Endothelial cell of umbilical vein (primary cell): ENCODE data around the gene RAB31. TPM values are rescaled to one million over a fixed set of nuclear protein-coding genes. Genes with fewer than 3 reads are reported as not detected.

Experiments
- BruUV-seq: library from RNA; stranded (reverse); fragments of 400-500 nt; replicated peaks from 2 replicates; lab custom pipeline; 2021; lab: Mats Ljungman, UMichigan
- CTCF ChIA-PET: fragments of 300-600, 350-600 bp; sonication (Branson Sonifier 250); formaldehyde crosslinking; loops from one replicate; lab custom pipeline; 2021; ENCODE audit warnings: antibody characterized with exemption, inconsistent platforms; lab: Charles Lee
- POLR2A ChIA-PET: fragments of 300-600, 350-600 bp; sonication (Branson Sonifier 250); formaldehyde crosslinking; loops from one replicate; lab custom pipeline; 2021; ENCODE audit warnings: antibody characterized with exemption, inconsistent platforms; lab: Charles Lee
- DNase-seq: peaks from one replicate; pipeline ENCODE4 v3.0.0-alpha.2; 2011; ENCODE audit warnings: low read depth, low spot score
- FAIRE-seq: peaks from 2 replicates; lab custom pipeline; 2011; peaks lifted over from hg19 to GRCh38; lab: Jason Lieb, UNC
- H2AFZ ChIP-seq: 2 replicates; pipeline ENCODE4 v1.6.0; 2012; ENCODE audit warnings: low read depth, low read length, control low read depth, inconsistent platforms
- H3K27ac ChIP-seq: 2 replicates; pipeline ENCODE4 v1.5.1; 2011; ENCODE audit warnings: low read depth, mild to moderate bottlenecking, control low read depth, low read length, moderate library complexity; ENCODE audit not compliant: insufficient read depth
- H3K27me3 ChIP-seq, 2 experiments: 2 replicates each; pipeline versions ENCODE4 v1.6.0 to v1.6.1; 2011; ENCODE audit warnings: low read length in 2 of 2, mixed read lengths in 1 of 2; ENCODE audit not compliant: control insufficient read depth in 2 of 2, insufficient read depth in 2 of 2
- H3K36me3 ChIP-seq, 2 experiments: 2 replicates in 1 of 2; 3 replicates in 1 of 2; pipeline ENCODE4 v1.5.1; 2011; ENCODE audit warnings: low read length in 2 of 2, mild to moderate bottlenecking in 1 of 2, moderate library complexity in 1 of 2; ENCODE audit not compliant: control insufficient read depth in 2 of 2, insufficient read depth in 2 of 2; ENCODE audit errors: extremely low read depth in 1 of 2
- H3K4me1 ChIP-seq: 3 replicates; pipeline ENCODE4 v1.5.1; 2011; ENCODE audit warnings: mild to moderate bottlenecking, low read length; ENCODE audit not compliant: control insufficient read depth, insufficient read depth; ENCODE audit errors: extremely low read depth
- H3K4me2 ChIP-seq: 2 replicates; pipeline ENCODE4 v1.6.1; 2011; ENCODE audit warnings: low read length, control low read depth, mixed read lengths; ENCODE audit not compliant: insufficient read depth
- H3K4me3 ChIP-seq, 3 experiments: fragments of 200-600 bp in 1 of 3; sonication (generic), shearing (Covaris generic) in 1 of 3; replicated peaks in 1 of 3; 2 replicates each; pipeline ENCODE4 v1.5.1; 2011 to 2016; ENCODE audit warnings: control low read depth in 3 of 3, low read length in 3 of 3, mild to moderate bottlenecking in 2 of 3, inconsistent platforms in 1 of 3, low read depth in 1 of 3, moderate library complexity in 1 of 3; ENCODE audit not compliant: insufficient read depth in 1 of 3
- H3K79me2 ChIP-seq: 2 replicates; pipeline ENCODE4 v1.6.0; 2012; ENCODE audit warnings: low read length, inconsistent platforms; ENCODE audit not compliant: control insufficient read depth, insufficient read depth
- H3K9ac ChIP-seq: replicated peaks from 2 replicates; pipeline ENCODE3; 2011; ENCODE audit warnings: low read length, control low read depth; ENCODE audit not compliant: insufficient read depth; ENCODE audit errors: extremely low read depth
- H3K9me1 ChIP-seq: replicated peaks from 3 replicates; pipeline ENCODE4 v1.6.0; 2011; ENCODE audit warnings: mild to moderate bottlenecking, low read length; ENCODE audit not compliant: control insufficient read depth, insufficient read depth; ENCODE audit errors: extremely low read depth
- H3K9me3 ChIP-seq: replicated peaks from 2 replicates; pipeline ENCODE4 v1.5.1; 2012; ENCODE audit warnings: low read length, inconsistent platforms; ENCODE audit not compliant: control insufficient read depth, insufficient read depth
- H4K20me1 ChIP-seq: replicated peaks from 2 replicates; pipeline ENCODE3; 2011; ENCODE audit warnings: mild to moderate bottlenecking, low read length; ENCODE audit not compliant: control insufficient read depth, insufficient read depth; ENCODE audit errors: extremely low read depth
- EZH2 ChIP-seq: IDR thresholded peaks from 2 replicates; pipeline ENCODE4 v1.6.1; 2012; ENCODE audit warnings: borderline replicate concordance, low read depth, mild to moderate bottlenecking, moderate library complexity, low read length, inconsistent platforms; ENCODE audit not compliant: severe bottlenecking
- FOS ChIP-seq: IDR thresholded peaks from 2 replicates; pipeline ENCODE4 v1.6.1; 2011; ENCODE audit warnings: mild to moderate bottlenecking, low read length, moderate library complexity, borderline replicate concordance; ENCODE audit not compliant: insufficient read depth
- GATA2 ChIP-seq: IDR thresholded peaks from 2 replicates; pipeline ENCODE4 v1.7.0; 2011; ENCODE audit warnings: low read depth, mild to moderate bottlenecking, moderate library complexity, mixed read lengths, low read length; ENCODE audit not compliant: insufficient read length, insufficient read depth
- JUN ChIP-seq: IDR thresholded peaks from 2 replicates; pipeline ENCODE4 v1.6.1; 2011; ENCODE audit warnings: borderline replicate concordance, low read depth; ENCODE audit not compliant: insufficient read length, insufficient read depth
- MYC ChIP-seq: IDR thresholded peaks from one replicate; pipeline ENCODE4 v1.6.1; 2011; ENCODE audit warnings: mild to moderate bottlenecking, low read depth, low read length
- POLR2A ChIP-seq: IDR thresholded peaks from 2 replicates; pipeline ENCODE4 v1.6.1; 2012; ENCODE audit warnings: low read depth, mild to moderate bottlenecking, control low read depth, low read length
- POLR2AphosphoS5 ChIP-seq: IDR thresholded peaks from 2 replicates; pipeline ENCODE4 v1.6.1; 2012; ENCODE audit warnings: low read depth, mild to moderate bottlenecking, control low read depth, low read length, moderate library complexity; ENCODE audit not compliant: insufficient read depth
- dilution Hi-C: fragments of 300-500 bp; cut with MboI; formaldehyde crosslinking; loops from one replicate; pipeline ENCODE4 v1.15.0; 2019; ENCODE audit warnings: low sequenced_read_pairs; ENCODE audit not compliant: extremely low pct_ligation_motif_present
- intact Hi-C: fragments of 100-400 bp; cut with micrococcal nuclease; formaldehyde crosslinking; loops from one replicate; pipeline ENCODE4 v1.10.0; 2022
- polyA plus RNA-seq, 4 experiments: library from polyadenylated mRNA; depleted of rRNA in 3 of 4; stranded (reverse) in 3 of 4; unstranded in 1 of 4; fragments of >200 nt; gene quantifications; 2 replicates each; pipeline versions ENCODE4 v1.2.1 to v1.2.3, GENCODE V29; 2011 to 2012; ENCODE audit warnings: missing spikeins in 1 of 4
- total RNA-seq: library from RNA; stranded (reverse); gene quantifications from 2 replicates; pipeline ENCODE4 v1.2.3, GENCODE V29; 2021
- TF ChIP-seq, protein P1 (sequence below): IDR thresholded peaks from 2 replicates; pipeline ENCODE4 v1.6.1; 2011; ENCODE audit not compliant: insufficient read depth, insufficient read length
- TF ChIP-seq, protein P2 (sequence below), 2 donors: IDR thresholded peaks; 1 replicate in 1 of 2; 2 replicates in 1 of 2; pipeline ENCODE4 v1.5.1; 2011; ENCODE audit warnings: low read length in 2 of 2, mild to moderate bottlenecking in 2 of 2, moderate library complexity in 2 of 2, control low read depth in 1 of 2, inconsistent platforms in 1 of 2, low read depth in 1 of 2; ENCODE audit not compliant: insufficient read depth in 1 of 2; ENCODE audit errors: extremely low read depth in 1 of 2

Gene RAB31
- total and polyA plus RNA-seq, 2 donors (not counting 3 experiments of a cell fraction or from before 2014, with no cell fraction given) = 30.5 TPM

DNA sequence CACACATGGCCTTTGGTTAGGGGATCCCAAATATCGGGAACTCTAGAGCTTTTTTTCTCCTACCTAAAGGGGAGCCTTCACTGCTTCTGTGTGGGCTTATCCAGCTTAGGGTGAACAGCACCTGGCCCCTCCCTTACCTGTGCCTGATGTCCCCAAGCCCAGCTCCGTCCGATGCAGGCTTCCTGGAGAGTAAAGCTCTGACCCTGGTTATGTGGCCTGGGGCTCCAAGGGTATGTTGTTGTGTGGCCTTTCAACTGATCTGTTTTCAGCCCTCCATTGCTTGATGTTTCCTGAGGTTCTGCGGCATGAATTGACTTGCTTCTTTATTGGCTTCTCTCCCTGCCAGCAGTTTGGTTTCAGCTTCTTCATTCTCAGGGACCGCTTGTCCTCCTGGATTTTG, 66.0 kb downstream of the RAB31 start:
- intact Hi-C loops (loop anchor here (5.0 kb wide), 1 partner anchor 178 kb away; no protein-coding TSS in a partner anchor), dilution Hi-C loops (no loop called here)
- no peak overlapping the region for H3K4me2 ChIP-seq
- H3K9me3 ChIP-seq = no peaks in the 10 kb centered on the region
- H3K9me1 ChIP-seq = no peaks in the 10 kb centered on the region
- DNase-seq (no peak), FAIRE-seq (no peak)
- no peaks in the 10 kb centered on the region for H4K20me1 ChIP-seq
- CTCF ChIA-PET = interaction anchor here (0.8 to 0.9 kb wide), 2 partner anchors 55 to 199 kb away, joined by 3 to 4 read pairs; no protein-coding TSS in a partner anchor
- TF ChIP-seq POLR2A (no peak), FOS (no peak), EZH2 (no peak), GATA2 (no peak), MYC (no peak), JUN (no peak), POLR2AphosphoS5 (no peak)
- TF ChIP-seq, protein P1, sequence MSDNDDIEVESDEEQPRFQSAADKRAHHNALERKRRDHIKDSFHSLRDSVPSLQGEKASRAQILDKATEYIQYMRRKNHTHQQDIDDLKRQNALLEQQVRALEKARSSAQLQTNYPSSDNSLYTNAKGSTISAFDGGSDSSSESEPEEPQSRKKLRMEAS = no peak
- TF ChIP-seq, protein P2, sequence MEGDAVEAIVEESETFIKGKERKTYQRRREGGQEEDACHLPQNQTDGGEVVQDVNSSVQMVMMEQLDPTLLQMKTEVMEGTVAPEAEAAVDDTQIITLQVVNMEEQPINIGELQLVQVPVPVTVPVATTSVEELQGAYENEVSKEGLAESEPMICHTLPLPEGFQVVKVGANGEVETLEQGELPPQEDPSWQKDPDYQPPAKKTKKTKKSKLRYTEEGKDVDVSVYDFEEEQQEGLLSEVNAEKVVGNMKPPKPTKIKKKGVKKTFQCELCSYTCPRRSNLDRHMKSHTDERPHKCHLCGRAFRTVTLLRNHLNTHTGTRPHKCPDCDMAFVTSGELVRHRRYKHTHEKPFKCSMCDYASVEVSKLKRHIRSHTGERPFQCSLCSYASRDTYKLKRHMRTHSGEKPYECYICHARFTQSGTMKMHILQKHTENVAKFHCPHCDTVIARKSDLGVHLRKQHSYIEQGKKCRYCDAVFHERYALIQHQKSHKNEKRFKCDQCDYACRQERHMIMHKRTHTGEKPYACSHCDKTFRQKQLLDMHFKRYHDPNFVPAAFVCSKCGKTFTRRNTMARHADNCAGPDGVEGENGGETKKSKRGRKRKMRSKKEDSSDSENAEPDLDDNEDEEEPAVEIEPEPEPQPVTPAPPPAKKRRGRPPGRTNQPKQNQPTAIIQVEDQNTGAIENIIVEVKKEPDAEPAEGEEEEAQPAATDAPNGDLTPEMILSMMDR (IDR thresholded peaks at IDR 0.05; ENCODE audit: extremely low read depth in 1 of 2, insufficient read depth in 1 of 2, low read depth in 1 of 2, low read length in 2 of 2) = no peak
- no peak overlapping the region for H3K27ac ChIP-seq
- H2AFZ ChIP-seq = no peak overlapping the region
- BruUV-seq = no TSS peak
- no peaks in the 10 kb centered on the region for H3K27me3 ChIP-seq
- no peaks in the 10 kb centered on the region for H3K36me3 ChIP-seq
- POLR2A ChIA-PET = no interaction called here
- no peak overlapping the region for H3K9ac ChIP-seq
- H3K4me1 ChIP-seq = peaks cover 4% of the 10 kb centered on the region
- H3K4me3 ChIP-seq = no peak overlapping the region
- peaks cover 12% of the 10 kb centered on the region for H3K79me2 ChIP-seq
